GM18520 (cell line): ENCODE results near the gene GGTLC2.
"Not testable (repeated sequence)": the region's sequence is repeated elsewhere in the genome, so short reads cannot be mapped to it uniquely, and the experiment has no call there.

Source experiments
- ATAC-seq: cut with Tn5 transposase; IDR thresholded peaks from one replicate; pipeline ENCODE4 v1.9.1; 2021; ENCODE audit not compliant: unreplicated experiment

The GGTLC2 gene

DNA sequence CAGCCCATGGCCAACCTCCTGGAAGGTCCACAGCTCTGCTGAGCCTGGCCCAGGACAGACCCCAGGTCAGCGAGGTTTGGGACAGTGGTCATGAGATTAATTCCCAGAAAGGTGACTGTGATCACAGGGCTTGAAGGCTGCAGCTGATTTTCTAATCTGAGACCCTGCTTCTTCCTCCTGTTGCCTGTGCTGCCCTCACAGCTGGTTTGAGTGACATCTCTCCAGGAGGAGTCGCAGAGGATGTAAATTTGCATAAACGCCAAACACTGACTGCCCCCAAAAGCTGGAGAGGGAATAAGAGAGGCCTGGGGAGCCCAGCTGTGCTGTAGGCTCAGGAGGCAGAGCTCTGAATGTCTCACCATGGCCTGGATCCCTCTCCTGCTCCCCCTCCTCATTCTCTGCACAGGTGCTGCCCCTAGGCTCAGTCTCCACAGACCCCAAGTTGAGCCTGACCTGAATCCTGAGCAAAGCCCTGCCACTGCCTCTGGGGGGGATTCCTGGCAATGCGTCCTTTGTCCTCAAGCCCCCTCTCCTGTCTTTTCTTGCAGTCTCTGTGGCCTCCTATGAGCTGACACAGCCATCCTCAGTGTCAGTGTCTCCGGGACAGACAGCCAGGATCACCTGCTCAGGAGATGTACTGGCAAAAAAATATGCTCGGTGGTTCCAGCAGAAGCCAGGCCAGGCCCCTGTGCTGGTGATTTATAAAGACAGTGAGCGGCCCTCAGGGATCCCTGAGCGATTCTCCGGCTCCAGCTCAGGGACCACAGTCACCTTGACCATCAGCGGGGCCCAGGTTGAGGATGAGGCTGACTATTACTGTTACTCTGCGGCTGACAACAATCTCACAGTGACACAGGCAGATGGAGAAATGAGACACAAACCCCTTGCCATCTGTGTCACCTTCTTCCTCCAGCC lies 23.8 kb downstream of the GGTLC2 start:
- no peak for ATAC-seq

DNA sequence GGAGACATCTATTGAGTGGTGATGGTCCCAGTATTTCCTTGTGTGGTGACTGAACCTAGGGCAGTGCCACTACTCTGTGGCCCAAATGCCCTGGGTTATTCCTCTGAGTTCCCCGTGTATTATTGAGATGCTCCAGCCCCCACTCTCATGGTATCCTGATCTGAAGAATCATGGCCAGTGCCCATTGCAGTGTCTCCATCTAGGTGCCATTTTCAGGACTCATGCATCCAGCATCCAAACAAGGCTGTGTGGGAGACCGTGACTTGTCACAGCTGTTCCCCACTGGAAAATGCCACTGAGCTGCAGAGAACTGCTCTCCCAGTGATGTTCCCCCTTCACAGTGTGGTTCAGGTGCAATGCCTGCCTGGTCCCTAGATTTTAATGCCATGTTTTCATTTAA lies 24.7 kb downstream of the GGTLC2 start:
- no peak for ATAC-seq

DNA sequence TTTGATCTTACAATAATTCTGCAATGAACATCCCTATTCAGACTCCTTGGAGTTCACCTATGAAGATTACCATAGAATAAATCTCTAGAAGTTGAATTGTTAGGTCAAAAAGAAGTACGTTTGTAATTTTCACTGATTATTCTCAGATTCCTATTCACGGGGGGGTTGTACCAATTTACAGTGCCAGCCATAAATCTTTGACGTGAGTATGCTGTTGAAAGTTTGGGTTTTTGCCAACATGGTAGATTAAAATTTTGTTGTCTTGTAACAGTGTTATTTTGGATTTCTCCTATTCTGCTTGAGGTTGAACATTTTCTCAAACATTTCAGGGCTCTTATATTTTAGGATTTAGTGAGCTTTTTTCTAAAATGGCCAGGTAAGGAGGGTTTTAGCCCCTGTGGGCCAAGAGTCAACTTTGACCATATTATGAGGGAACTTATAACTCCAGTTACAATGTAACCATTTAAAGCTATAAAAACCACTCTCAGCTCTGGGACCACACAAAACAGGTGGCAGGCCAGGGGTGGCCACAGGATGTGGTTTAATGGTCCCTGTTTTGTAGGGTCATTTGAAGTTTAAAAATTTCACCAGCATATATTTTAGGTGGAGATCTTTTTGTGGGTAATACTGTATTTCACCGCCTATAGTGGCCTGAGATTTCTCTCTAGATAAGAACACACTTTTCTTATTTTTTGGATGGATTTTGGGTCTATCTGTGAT lies 25.8 kb downstream of the GGTLC2 start:
- no peak for ATAC-seq

DNA sequence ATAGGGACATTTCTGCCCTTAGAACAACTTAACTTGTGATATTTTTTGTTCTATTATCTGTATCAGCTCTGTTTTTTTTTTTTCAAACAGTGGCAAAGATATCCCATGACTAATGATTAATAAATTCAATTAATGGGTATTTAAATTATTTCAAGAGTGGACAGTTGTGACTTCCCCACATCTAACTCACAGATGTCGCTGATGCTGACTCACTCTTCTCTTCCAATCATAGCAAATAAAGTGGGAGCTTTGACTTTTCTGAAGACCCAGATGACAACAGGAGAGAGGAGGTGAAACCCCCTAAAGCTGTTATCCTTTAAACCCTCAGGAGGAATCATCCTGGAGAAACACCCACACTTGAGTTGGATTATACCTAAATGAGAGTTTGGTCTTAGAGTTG lies 27.1 kb downstream of the GGTLC2 start:
- ATAC-seq = no peak

DNA sequence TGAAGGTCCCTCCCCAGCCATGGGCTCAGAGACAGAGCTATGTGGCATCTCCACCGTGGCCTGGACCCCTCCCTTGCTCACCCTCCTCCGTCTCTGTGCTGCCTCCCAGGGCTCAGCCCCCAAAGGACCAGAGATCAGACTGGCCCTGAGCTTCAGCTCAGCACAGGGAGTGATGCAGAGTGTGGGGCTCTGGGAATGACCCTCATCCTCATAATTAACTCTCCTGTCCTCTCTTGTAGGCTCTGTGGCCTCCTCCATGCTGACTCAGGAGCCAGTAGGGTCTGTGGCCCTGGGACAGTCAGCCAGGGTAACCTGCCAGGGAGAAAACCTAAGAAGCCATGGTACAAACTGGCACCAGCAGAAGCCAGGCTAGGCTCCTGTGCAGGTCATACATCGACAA lies 28.7 kb downstream of the GGTLC2 start:
- no peak for ATAC-seq

DNA sequence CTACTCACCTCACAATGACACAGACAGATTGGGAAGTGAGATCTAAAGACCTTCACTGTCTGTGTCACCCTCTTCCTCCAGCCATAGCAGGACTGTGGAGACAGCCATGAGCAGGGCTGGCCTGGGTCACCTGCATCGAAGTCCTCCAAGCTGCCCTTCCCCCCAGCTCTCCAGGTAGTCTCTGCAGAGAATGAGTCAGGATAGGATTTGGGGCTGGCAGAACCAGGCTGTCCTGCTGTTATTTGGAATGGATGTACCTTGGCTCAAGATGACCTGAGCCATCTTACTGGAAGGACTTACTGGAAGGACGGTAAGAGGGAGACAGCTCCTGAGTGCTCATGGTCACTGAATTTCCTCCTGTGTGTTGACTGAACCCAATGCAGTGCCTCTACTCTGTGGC lies 29.2 kb downstream of the GGTLC2 start:
- ATAC-seq = no peak

DNA sequence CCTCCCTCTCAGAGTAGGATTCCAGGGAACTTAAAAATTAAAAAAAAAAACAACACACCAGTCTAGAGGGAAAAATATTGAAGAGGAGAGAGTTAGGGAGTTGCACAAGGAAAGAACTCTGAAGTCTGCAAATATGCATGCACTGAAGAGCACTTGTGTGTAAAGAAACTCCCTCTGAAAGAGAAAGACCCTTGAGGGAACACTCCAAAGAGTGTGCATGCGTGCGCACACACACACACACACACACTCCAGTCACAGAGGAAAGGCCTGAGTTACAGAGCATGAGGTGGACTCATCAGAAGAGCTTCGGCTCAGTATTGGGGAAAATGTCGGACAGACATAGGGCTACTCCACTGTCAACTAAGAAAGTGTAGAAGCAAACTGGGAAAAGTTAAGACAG lies 30.1 kb downstream of the GGTLC2 start:
- no peak for ATAC-seq

DNA sequence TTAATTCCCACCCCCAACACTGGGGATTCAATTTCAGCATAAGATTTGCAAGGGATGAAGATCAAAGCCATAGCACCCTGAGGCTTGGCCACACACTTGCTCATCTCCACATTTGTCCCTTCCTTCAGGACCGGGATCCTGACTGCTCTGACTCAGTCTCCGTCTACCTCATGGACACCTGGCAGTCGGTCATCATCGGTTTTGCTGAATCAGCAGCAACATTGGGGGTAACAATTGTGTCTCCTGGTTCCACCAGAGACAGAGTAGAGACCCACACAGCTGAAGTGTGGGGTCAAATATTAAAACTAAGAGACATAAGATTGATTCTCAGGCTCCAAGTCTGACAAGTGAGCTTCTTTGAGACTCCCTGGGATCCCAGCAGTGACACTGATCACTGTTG lies 34.6 kb downstream of the GGTLC2 start:
- ATAC-seq = no peak

DNA sequence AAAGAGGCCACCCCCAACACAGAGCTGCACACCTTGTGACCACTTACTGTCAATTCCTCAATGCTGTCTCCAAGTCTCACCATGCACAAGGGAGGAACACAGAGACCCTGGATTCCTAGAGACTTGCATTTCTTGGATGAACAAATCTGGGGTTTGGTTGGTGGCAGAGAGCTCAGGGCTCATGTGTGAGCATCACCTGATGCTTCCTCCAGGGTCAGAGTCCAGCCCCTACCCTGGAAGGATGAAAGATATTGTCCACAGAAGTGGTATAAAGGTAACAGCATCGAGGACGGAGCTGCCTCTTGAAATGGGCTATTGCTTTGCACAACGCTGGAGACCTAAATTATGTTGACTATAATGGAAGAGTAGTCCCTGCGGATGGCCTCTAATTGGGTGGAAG lies 36.0 kb downstream of the GGTLC2 start:
- ATAC-seq = no peak

DNA sequence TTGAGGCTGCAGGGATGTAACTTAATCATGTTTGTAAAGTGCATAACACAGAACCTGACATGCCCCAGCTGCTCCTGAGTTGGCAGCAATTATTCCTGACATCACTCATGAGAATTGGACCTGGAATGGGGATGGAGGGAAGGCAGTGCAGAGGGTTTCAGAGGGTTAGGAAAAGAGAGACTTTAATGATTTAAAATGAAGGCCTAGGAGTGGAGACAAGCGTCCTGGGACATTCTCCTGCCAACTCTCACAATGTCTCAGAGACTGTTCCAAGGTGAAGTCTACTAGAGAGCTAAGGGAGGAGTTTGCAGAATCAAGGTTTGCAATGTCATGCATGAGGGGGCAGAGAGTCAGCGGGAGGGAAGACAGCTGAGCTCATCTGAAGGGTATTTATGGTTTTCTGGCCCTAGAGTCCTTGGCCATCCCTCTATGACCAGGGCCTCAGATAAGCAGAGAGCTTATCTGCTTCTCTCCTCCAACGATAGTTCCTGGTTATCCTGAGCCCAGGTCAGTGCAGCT lies 36.9 kb downstream of the GGTLC2 start:
- ATAC-seq = no peak

DNA sequence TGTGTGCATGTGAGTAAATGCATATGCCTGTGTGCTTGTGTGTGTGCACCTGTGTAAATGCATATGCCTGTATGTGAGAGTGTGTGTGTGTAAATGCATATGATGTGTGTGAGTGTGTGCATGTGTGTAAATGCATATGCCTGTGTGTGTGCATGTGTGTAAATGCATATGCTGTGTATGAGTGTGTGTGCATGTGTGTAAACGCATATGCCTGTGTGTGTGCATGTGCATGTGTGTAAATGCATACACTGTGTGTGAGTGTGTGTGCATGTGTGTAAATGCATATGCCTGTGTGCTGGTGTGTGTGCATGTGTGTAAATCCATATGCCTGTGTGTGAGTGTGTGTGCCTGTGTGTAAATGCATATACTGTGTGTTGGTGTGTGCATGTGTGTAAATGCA lies 37.8 kb downstream of the GGTLC2 start:
- no peak for ATAC-seq

DNA sequence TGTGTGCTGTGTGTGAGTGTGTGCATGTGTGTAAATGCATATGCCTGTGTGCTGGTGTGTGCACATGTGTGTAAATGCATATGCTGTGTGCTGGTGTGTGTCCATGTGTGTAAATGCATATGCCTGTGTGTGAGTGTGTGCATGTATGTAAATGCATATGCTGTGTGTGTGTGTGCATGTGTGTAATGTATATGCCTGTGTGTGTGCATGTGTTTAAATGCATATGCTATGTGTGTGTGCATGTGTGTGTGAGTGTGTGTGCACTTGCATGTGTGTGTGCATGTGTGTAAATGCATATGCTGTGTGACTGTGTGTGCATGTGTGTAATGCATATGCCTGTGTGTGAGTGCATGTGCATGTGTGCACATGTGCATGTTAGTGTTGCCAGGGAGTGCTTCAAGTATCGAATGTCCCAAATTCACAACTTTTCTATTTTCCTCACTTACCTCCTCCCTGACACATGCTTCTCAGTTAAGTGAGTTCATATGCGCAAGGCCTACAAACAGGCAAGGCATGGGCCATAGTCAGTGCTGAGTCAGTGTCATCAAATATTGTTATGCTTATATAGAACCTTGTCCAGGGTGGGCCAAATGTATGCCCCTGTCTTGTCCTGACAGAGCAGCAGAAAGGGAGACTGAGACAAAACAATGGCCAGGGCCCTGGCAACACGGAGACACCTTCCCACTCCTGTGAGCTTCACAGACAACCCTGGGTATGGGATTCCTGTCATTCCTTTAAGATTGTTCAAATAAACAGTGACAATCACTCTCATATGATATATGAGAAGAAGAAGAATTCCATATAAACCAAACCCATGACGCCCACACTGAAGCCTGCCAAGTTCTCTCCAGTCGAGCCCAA lies 38.6 kb downstream of the GGTLC2 start:
- ATAC-seq = no peak

DNA sequence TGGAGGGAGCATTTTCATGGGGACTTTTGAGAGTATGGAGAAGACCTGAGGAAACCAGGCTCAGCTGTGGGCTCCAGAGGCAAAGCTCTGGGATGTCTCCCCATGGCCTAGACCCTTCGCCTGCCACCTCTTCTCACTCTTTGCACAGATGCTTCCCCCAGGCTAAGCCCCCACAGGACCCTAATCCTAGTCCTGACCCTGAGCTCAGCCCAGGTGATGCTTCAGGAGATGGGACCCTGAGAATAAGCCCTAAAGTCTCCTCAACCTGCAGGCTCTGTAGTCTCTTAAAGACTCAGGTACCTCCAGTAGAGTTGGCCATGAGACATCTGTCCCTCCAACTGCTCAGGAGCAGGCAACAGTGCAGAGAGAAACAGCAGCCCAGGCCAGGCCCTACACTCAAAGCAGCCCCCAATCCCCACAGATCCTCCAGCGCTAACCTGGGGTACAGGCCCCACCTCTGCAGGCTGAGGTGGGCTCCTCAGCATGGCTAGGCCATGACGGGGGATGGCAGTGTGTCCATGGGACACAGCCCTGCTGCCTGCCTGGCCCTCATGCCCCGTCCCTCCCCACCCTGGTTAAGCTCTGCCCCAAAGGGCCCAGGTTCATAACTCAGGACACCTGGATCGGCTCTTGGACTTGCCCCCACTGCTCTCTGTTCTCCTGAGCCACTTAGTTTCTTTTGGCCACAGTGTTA lies 39.4 kb downstream of the GGTLC2 start:
- ATAC-seq = no peak

DNA sequence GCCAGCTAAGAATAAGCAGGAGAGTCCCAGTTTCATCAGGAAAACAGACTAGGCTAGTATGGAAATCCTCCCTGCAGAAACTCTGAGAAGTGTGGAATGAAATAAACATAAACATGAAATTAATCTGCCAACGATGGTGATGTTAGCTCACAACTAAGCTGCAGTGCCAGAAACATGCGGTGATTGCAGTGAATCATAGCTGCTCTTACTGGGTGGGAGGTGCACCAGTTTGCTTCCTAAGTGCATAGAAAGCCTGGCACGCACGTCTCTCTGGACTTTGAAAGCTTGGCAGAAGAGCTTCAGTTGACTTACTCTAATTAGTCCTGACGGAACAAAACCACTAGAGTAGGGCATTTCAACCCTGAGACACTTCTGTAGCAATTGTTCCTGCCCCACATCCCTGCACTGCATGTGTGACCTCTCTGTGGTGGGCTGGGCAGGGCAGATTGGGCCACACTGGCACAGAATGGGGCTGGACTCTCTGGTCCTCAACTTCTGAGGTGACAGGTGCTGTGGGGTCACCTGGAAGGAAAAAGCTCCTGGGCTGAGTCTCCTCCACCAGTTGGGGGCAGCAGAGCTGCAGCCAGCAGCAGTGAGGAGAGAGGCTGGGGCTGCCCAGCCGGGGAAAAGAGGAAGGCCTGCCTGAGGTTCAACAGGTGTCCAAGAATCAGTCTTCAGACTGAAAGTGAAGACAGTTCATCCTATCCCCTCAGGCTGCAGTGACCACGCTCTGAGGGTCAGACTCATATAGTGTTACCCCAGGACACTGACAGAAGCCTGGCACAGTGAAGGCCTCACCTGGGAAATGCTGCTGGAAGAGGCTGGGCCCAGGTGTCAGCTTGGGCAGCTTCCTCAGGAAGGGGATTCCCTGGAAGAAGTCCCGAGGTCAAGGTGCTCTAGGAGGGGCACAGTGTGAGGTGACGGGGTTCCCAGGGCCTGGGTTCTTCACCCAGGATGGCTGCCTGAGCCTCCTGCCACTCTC lies 40.5 kb downstream of the GGTLC2 start:
- no peak for ATAC-seq

DNA sequence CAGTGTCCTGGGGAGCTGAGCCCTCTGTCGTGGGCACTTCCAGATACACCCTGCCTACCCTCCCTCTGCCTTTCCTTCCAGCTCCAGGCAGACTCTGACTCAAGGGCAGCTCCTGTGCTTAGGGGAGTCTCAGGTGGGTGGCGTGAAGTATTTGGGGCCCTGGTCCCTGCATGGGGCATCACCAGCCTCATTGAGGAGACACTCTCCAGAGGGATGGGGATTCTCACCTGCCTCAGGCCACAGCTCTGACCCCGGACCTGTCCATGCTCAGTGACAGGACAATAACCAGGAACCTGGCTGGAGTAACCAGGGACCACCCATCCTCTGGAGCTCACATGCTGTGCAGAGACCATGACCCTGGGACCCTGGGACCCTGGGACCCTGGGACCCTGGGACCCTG lies 41.2 kb downstream of the GGTLC2 start:
- ATAC-seq = no peak

DNA sequence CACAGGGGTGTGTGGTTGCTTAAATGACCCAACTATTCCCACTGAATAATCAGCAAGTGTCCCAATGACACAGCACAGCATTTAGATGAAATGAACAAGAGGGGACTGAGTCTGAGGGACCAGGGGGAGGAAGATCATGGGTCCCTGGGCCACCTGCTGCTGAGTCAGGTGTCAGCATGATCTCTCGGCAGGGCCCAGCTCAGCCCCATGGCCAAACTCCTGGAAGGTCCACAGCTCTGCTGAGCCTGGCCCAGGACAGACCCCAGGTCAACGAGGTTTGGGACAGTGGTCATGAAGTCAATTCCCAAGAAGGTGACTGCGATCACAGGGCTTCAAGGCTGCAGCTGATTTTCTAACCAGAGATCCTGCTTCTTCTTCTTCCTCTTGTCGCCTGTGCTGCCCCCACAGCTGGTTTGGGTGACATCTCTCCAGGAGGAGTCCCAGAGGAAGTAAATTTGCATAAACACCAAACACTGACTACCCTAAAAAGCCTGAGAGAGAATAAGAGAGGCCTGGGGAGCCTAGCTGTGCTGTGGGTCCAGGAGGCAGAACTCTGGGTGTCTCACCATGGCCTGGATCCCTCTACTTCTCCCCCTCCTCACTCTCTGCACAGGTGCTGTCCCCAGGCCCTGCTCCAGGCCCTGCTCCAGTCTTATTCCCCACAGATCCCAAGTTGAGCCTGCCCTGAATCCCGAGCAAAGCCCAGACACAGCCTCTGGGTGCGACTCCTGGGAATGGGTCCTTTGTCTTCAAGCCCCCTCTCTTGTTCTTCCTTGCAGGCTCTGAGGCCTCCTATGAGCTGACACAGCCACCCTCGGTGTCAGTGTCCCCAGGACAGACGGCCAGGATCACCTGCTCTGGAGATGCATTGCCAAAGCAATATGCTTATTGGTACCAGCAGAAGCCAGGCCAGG lies 42.0 kb downstream of the GGTLC2 start:
- ATAC-seq = not testable (repeated sequence)

DNA sequence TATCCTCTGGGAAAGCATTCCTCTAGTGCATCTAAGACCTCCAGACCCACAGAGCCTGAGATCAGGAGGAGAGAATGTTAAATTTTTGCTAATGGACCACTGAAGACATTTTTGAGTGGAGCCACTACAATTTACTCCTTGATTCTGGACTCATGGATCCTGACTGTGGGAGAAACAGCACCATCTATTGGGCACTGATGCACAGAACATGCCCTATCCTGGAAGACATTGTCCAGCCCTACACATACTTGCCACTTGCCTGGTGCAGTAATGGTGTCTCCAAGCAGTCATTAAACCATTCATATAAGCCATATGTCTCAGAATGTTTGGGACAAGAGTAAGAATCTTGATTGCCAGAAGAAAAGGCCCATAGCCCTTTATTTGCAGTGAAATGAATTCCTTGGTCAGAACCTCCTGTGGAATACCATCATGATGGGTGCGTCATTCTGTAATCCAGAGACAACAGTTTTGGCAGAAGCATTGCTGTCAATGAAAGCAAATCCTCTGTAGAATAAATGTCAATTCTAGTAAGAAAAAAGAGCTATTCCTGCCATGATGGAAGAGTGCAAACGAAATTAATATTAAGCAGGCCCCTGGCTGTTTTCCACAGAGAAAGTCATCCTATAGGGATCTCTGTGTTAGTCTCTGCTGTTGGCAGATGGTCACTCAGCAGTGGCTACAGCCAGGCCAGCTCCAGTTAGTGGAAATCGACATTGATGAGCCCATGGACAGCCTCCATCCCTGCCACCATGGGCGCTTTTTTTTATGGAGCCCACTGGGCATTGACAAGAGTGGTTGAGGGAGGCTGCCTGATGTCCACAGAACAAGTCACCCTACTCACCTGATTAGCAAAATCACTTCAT lies 43.5 kb downstream of the GGTLC2 start:
- ATAC-seq = no peak
